Stimulated activated CD4-positive, alpha-beta T cell treated with anti-CD3 and anti-CD28 coated beads, Interleukin-4, amount 100 ng/mL, for 4 hours (primary cell): Measurements from ENCODE around the gene GATA6.

Experiments used
- DNase-seq, 2 experiments: peaks; one replicate each; pipeline ENCODE4 v3.0.0-alpha.2; 2020

Gene GATA6

DNA sequence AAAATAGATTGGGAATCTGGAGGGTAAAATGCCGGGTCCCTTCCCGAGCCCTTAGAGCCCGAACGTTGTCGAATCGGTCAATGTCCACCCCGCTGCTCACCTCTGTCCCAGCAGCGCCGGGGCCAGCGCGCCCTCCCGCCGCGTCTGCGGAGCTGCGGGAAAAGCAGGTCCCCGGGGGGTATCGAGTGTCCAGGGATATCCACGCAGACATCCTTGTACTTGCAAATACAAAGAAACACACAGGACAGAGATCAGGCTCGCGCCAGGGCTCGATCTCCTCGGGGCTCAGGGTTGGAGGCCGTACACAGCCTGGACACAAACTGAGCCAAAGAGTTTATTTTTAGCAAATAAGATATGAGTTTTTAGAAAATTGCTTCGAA, 2.3 kb upstream of the GATA6 start:
- DNase-seq: no peak

DNA sequence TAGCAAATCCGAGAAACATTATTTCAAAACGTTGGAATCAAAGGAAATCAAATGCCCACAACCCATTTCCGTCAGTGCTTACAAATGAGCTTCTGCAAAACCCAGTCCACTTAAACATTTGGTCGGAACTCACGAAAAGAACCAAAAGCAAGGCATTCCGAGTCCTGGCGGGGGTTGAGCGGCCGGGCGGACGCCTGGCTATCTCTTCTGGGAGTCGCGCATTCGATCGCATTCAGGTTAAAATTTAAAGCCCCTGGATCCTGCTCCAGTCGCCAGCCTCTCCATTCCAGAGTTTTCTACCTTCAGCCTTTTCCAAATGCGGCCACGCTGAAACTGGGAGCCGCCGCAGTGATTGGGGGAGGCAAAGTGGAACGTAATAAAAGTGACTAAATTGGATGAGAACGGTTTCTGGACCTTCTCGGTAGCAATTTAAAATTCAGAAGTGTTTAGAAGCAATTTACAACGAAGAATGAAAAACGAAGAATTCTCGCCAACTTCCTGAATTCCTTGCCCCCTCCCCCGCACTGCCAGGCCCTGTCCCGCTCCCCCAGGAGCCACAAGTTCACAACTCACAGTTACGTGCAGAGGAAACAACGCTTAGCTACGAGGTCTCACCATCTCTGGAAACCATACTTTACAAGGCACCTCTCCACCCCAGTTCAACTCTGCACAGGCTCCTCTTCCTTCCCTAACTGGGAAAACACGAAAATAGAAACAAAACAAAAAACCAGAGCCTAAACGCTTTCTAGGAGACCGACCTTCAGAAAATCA, 1.7 kb upstream of the GATA6 start:
- DNase-seq: no peak

DNA sequence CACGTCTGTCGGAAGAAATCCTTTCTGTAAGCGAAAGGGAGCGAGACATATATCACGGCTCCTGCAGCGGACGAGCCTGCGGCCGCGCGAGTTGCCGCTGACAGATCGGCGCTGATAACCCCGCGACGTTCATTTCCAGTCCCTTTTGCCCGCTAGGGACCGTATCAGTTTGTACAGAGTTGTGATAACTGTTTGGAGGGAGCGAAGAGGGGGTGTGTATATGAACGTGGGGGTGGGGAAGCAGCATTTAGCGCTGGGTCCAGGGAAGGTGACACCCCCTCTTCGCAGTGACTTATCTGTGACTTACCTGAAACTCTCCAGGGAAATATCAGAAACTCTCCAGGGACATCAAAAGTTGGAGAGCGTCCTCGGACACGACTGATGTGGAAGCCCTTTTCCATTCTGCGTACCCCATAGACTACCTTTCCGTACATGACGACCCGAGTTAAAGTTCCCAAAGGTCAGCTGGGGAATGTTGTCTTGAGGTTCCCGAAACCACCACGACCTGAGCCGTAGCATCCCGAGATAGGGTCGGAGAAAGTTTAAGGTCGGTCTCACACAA, 948 bp upstream of the GATA6 start:
- no peak for DNase-seq

DNA sequence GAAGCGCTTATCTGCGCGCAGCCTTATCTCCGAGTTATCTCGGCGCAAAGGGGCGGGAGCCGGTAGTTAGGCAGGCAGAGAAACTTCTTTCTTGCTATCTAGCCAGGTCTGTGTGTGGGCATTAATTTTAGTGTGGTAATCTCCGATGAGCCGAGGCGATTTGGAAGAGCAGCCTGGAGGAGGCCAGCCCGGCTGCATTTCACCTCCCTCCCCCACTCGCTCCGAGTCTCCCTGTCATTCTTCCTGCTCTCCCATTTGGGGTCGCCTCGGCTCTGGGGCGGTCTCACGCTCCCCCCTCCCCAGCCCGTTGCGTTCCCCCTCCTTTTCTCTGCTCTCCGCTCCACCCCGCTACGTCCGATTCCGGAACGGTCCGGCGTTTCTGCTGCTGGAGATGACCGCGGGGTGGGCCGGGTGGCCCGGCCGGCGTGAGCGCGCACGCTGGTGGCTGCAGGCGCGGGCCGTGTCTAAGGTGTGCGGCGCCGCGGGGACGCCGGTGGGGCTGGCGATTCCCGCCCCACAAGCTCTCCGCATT, 566 bp downstream of the GATA6 start:
- DNase-seq: no peak

DNA sequence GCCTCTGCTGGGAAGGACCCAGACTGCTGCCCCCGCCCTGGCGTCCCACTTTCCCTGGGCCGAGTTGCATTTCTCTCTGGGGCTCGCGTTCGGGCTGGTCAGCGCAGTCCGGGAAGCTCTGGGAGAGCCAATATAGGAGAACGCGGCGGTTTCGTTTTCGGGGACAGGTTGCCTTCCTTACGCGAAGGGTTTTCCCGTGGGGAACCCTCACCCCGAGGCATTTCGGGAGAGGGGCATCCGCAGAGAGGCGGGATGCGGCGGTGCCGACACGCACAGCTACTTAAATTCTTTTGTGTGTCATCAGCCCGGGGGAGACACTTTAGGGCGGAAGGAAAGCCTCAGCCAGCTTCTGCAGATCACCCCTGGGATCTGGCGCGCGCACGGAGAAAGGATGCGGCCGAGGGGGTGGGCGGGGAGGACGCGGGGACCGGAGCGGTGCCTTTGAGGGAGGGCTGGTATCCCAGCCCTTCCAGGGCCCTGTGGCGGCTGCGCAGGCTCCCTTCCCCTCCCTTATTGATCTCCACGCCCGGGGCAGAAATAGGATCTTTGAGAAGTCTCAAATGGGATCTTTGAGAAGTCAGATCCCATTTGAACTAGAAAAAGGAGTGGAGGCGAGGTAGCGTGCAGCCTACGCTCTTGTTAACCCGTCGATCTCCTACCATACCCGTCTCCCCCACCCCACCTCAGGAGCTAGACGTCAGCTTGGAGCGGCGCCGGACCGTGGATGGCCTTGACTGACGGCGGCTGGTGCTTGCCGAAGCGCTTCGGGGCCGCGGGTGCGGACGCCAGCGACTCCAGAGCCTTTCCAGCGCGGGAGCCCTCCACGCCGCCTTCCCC, 1.2 kb downstream of the GATA6 start:
- DNase-seq: no peak

DNA sequence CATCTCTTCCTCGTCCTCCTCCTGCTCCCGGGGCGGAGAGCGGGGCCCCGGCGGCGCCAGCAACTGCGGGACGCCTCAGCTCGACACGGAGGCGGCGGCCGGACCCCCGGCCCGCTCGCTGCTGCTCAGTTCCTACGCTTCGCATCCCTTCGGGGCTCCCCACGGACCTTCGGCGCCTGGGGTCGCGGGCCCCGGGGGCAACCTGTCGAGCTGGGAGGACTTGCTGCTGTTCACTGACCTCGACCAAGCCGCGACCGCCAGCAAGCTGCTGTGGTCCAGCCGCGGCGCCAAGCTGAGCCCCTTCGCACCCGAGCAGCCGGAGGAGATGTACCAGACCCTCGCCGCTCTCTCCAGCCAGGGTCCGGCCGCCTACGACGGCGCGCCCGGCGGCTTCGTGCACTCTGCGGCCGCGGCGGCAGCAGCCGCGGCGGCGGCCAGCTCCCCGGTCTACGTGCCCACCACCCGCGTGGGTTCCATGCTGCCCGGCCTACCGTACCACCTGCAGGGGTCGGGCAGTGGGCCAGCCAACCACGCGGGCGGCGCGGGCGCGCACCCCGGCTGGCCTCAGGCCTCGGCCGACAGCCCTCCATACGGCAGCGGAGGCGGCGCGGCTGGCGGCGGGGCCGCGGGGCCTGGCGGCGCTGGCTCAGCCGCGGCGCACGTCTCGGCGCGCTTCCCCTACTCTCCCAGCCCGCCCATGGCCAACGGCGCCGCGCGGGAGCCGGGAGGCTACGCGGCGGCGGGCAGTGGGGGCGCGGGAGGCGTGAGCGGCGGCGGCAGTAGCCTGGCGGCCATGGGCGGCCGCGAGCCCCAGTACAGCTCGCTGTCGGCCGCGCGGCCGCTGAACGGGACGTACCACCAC, 2.1 kb downstream of the GATA6 start:
- DNase-seq: no peak

DNA sequence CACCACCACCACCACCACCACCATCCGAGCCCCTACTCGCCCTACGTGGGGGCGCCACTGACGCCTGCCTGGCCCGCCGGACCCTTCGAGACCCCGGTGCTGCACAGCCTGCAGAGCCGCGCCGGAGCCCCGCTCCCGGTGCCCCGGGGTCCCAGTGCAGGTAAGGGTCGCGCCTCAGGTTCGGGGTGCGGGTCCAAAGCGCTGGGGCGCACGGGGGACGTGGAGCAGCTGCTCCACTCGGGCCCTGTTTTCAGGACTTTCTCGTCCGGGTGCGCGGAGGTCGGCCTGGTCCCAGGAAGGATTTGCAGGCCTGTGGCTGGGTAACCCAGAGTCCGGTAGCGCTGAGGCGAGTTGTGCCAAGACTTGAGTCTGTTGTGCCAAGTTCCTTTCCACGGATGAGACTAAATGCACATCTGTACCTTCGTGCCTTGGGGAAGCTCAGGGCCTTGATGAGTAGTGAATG, 2.8 kb downstream of the GATA6 start:
- no peak for DNase-seq

DNA sequence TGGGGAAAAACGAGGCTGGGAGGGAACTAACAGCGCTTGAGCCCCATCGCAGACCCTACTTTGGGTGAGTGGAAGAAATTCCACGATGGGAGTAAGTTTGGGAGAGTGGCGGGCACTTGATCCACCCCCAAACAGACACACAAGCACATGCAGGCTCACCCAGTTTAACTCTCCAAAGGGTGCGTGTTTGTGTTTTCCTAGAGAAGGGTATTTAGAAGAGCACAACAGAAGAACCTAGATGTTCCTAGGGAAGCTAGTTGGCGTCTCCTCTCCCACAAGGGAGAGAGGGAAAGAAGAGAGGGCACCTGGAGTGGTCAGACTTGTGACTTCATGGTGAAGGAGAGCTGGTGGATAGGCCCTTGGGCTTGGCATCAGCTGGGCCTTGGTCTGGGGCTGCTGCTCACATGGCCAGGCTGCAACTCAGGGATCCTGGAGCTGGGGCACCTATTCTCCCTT, 3.2 kb downstream of the GATA6 start:
- DNase-seq: no peak

DNA sequence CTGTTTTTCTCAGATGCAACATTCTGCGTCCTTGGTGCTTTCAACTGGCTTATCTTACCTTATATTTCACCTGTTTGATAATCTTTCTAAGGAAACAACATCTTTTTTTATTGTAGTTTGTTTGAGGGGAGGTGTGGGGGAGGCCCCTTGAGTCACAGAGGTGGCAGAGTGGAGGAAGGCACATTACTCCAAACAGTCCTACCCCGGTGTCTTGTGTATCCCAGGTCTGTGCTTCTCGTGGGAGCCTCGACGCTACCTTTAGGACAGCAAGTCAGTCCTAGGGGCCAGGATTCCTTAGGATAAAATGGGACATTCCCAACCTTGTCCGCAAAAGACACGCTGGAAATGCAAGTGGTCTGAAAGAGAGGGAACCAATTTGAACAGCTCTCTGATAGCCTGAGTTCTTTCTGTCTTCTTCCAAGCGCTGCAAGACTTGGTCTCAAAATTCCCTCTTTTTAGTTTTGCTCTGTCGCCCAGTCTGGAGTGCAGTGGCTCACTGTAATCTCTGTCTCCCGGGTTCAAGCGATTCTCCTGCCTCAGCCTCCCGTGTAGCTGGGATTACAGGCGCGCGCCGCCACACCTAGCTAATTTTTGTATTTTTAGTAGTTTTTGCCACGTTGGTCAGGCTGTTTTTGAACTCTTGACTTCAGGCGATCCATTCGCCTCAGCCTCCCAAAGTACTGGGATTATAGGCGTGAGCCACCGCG, 4.0 kb downstream of the GATA6 start:
- DNase-seq: no peak

DNA sequence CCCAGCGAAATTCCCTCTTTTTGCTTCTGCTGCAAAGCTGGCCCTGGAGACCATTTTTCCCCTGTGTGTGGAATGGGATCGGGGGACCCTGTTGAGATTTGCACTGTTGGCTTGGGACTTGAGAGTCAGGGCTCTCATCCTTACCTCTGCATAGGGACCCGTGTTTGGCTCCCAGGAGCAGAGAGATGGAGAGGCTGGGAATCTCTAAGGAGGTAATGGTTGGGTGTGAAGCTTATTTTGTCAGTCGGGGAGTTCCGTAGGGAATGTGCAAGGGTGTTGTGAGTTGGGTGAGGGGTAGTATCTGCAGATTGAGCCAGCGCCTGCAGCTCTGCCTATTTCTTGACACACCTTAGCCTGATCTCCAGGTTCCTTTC, 4.5 kb downstream of the GATA6 start:
- DNase-seq: no peak

DNA sequence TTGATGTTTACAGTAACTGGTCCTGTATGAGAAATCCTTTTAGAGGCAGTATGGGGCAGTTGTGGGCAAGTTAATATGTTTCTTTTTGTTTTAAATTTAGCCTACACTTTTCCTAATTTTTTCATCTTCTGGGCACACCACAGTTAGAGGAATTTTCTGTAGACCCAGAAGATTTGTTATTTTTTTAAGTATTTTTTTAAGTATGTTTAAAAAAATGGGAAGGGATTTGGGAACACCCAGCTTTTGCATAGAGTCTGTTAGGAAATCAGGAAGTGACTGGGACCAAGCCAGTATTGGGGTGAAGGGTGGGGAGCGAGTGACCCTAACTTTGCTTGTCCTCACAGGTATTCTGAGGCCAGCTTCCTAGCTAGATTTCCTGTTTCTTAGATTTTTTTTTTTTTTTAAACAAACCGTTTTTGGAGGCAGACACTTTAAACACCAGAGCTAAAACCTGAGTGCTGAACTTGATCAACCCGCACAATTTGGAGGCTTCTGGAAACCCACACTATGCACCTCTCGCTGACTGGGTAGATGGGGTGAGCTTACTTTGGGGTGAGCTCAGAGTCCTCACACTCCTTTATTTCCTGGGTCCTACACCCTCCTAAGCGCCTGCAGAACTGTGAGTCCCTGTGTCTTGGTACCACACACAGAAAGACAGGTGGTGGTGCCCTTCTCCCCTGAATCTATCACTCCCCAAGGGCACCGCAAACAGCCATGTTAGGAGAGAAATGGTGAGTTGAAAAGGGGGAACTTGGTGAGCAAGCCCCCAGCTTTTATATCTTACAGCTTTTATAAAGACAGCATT, 5.2 kb downstream of the GATA6 start:
- no peak for DNase-seq

DNA sequence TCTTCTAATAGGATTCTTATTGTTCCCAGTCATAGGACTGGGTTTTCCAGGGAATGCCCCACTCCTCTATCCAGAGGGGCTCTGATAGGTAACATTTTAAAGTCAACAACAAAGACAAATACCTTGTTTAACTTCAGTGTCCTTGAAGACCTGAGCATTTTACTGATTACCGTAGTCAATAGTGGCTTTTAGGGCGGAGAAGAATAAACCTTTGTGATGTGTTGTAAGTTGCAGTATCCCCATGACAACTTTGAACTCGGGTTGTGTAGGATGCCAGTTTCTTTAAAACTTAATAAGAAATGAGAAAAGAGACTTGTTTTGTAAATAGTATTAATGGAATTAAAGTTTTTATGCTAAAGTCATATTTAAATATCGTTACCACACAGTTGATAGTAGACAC, 6.0 kb downstream of the GATA6 start:
- DNase-seq: no peak

DNA sequence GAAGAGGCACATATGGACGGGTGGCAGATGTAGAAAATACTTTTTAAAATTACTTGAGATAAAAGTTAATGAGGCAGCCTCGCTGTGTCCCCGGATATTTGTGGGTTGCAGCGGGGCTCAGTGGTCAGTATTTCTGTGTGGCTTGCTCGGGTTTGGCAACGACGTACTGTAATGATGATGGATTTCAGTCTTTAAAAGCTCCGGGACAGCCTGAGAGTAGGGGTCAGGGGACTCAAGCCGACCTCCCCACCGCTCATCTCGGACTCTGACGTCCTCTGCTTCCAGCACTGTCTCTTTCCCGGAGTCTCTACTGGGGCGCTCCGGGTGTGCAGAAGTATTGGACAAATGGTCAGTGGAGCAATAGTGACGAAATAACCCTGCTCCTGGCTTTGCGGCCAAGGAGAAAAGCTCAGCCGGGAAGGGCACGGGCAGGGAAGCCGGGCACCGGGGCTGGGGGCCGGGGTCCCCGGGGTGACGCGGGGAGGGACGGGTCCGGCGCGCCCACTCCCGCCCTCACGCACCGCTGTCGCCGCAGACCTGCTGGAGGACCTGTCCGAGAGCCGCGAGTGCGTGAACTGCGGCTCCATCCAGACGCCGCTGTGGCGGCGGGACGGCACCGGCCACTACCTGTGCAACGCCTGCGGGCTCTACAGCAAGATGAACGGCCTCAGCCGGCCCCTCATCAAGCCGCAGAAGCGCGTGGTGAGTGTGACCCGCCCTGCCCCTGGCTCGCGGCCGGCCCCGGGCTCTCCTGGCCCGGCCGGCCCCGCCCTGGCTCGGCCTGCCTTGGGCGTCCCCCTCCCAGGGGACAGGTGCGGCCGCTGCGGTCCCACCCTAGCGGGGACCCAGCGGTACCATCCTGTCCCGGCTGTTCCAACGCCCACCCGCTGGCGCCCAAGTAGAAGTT, 7.3 kb downstream of the GATA6 start:
- no peak for DNase-seq

DNA sequence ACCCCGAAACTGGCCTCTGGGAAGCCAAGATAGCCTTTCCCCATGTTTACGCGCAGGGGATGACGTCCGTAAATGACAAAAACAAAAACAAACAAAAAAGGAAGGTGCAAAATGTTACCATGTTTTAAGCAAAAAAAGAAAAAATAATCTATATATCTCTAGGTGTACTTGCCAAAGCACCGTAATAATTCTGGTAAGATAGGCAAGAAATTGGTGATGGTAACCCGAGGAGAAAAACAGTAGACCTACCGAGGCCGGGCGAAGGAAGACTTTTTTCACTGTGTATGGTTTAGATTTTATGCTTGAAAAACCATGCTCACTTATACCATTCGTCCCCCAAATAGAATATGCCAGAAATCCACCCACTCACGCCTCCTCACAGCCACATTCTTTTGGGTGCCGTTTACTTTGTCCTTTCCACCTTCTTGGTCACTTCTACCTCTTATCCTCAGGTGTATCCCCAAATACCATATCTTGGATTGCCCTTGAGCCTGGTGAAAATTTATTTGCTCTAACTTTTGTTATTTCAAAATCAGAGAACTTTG, 8.0 kb downstream of the GATA6 start:
- no peak for DNase-seq

DNA sequence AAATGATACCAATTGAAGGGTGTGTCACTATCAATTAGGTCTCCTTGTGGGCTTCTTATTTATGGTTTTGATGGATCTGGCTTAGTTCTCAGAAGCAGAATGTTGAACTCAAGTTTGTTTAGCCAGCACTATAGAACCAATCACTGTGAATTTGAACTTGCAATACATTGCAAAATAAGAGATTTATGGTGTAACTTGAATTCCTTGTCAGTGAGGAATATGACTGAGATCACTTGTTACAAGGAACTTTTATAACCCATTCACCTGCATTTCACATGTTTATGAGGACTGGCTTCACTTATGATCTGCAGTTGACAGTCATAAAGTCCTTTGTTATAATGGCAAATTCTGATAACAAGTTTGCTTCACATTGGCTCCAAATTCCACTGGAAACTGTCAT, 9.8 kb downstream of the GATA6 start:
- DNase-seq: no peak

DNA sequence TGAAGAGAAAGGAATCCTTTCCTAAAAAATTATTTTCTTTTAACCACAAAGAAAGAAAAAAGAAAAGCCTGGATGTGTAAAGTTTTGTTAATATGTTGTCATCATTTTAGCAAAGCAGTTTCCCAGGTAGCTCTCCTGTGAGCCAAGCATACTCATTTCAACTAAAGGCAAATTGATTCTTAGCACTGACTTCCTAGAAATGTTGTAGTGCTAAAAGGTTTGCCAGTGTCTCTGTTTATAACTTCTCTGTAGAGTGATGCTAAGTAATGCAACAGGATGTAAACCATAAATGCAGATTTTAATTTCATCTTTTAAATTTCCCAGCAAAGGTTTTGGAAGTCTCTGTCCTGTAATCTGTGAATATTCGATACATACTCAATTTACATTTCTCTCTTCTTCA, 10.2 kb downstream of the GATA6 start:
- DNase-seq: no peak

DNA sequence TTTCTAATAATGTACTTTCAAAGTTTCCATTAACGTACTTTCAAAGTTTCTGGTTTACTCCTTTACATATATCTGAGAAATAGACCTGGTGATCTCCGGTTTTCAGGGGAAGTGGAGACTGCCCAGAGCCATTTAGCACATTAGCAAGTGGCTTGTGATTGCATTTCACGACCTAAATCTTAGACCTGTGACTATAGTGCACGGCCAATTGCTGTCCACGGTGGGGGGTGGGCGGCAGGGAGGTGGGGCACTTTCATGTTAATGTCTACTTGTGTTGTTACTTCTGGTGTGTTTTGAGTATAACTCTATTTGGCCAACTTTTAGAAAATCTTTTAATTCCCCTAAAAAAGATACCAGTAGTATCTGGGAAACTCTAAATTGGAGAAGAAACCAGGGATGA, 11.3 kb downstream of the GATA6 start:
- no peak for DNase-seq

DNA sequence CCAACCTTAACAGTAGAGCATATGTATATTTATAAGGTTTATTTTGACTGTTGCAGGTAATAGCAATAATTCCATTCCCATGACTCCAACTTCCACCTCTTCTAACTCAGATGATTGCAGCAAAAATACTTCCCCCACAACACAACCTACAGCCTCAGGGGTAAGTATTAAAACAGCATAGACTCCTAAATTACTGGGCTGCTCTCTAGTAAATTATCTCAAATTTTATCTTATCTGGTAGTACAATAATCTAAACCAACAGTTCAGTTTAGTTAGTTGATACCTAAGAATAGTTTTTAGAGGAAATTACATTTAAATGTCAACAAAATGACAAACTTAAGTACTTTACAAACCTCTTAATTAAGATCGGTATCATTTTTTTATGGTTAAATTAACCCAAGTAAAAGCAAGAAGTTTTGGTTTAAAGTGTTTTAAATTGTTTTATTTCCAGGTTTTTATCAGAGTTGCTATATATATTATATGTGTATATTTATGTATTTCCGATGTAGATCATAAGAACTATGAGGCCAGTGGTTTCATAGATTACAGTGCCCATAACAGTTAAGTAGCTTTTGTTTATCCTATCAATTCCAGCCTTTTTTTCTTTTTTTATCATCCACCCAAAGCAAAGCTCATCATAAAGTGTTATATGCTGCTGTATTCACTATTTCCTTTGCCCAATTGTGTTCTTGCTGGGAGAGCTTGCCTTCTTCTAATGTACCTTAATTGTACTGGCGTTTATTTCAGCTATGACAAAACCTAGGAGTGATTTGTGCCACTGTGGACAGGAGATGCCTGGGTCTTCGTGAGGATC, 13.7 kb downstream of the GATA6 start:
- no peak for DNase-seq

DNA sequence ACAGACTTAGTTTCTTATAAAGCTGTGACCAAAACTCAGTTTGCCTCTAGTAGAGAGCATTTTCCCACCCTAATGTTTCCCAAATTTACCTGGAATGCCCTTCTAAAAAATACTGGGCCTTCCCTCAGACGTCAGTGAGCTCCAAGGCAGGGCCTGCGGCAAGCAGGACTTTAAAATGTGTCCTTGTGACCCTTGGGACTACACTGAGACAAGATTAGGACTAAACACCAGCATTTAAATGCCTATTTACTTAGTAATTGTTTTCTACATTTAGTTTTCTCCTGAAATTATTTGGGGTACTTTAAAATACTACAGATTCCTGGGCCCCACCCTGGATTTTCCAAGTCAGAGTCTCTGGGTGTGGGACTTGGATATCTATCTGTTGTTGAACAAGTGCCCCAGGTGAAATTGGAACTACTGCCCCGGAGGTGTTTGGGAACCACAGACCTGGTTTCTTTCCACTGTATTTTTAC, 14.3 kb downstream of the GATA6 start:
- no peak for DNase-seq
